ENCODE results near the gene COL4A2.

Gene COL4A2

DNA sequence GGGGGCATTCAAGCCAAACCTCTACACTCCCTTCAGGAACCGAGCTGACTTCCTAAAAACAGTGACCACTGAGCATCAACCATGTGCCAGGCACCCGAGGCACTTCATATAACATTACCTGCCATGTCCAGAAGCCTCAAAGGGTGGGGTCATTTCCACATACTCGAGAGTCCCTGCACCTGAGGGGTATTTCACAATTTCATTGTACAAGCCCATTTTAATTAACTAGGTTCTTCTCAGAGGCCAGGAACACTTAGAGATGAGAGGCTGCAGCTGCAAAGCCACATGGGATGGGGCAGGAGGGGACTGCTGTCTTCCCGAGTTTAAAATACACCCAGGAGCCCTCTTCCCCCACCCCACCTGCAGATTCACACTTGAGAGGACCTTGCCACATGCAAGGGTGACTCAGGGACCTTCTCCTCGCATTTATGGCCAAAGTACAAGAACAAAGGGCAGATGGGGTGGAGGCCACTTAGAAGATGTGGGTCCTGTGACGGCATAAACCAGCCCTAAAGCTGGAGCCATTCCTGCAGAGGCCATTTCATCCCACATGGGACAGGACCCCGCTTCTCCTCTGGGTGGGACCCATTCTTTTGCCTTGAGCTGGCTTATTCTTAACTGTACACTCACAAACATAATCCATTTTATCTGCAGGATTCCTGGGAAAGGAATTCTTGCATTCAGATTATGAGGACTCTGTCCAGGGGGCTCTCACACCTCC, 210.6 kb downstream of the COL4A2 start:
- Histone ChIP-seq H3K4me3 (no peak overlapping the region), H3K27ac (peak overlapping the region; percentile 58 to 92)
- TF ChIP-seq, protein P1, sequence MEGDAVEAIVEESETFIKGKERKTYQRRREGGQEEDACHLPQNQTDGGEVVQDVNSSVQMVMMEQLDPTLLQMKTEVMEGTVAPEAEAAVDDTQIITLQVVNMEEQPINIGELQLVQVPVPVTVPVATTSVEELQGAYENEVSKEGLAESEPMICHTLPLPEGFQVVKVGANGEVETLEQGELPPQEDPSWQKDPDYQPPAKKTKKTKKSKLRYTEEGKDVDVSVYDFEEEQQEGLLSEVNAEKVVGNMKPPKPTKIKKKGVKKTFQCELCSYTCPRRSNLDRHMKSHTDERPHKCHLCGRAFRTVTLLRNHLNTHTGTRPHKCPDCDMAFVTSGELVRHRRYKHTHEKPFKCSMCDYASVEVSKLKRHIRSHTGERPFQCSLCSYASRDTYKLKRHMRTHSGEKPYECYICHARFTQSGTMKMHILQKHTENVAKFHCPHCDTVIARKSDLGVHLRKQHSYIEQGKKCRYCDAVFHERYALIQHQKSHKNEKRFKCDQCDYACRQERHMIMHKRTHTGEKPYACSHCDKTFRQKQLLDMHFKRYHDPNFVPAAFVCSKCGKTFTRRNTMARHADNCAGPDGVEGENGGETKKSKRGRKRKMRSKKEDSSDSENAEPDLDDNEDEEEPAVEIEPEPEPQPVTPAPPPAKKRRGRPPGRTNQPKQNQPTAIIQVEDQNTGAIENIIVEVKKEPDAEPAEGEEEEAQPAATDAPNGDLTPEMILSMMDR (IDR thresholded peaks at IDR 0.05): no peak
- peak; percentile 76 for DNase-seq (ENCODE audit: low spot score)

DNA sequence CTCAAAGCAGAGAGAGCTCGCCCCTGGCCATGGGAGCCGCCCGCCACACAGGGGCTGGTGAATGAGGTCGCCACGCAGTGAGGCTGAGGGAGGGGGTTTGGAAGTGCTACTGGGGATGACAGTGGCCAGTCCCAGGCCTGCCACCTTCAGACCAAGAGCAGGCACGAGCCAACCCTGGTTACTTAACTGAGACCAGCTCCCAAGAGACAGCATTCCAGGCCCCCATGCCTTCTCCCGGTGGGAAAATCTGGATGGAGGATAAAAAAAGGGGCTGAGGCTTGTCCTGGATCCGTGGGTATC, 211.1 kb downstream of the COL4A2 start:
- peak overlapping the region; percentile 58 to 92 for H3K27ac ChIP-seq
- H3K4me3 ChIP-seq: no peak overlapping the region
- no peak for DNase-seq (ENCODE audit: low spot score)
- TF ChIP-seq, protein P1 (IDR thresholded peaks at IDR 0.05): no peak

DNA sequence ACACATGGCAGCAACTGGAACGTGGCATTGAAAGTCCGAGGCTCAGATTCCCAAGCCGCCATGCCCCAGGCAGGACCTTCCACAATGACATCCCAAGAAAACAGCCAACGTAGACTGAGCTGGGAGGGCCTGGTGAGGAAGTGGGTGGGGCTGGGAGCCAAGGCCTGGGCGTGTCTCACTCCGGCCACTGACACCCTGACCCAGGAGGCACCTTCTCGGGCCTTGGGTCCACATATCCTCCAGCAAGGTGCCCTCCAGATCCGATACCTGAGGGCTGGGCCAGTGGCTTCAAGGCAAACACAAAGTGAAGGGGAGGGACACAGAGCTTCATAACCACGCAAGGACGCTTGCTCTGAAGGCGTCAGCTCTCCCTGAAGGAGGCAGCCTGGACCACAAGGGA, 211.5 kb downstream of the COL4A2 start:
- H3K27ac ChIP-seq: peak overlapping the region; percentile 58 to 92
- DNase-seq (ENCODE audit: low spot score): no peak
- H3K4me3 ChIP-seq: no peak overlapping the region

DNA sequence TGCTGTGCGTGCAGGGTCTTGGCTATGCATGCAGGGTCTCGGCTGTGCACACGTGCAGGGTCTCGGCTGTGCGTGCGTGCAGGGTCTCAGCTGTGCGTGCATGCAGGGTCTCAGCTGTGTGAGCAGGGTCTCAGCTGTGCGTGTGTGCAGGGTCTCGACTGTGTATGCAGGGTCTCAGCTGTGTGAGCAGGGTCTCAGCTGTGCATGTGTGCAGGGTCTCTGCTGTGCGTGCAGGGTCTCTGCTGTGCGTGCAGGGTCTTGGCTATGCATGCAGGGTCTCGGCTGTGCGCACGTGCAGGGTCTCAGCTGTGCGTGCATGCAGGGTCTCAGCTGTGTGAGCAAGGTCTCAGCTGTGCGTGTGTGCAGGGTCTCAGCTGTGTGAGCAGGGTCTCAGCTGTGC, 212.0 kb downstream of the COL4A2 start:
- H3K27ac ChIP-seq: peak overlapping the region; percentile 88 to 92
- TF ChIP-seq, protein P1 (IDR thresholded peaks at IDR 0.05): no peak
- H3K4me3 ChIP-seq: no peak overlapping the region
- DNase-seq (ENCODE audit: low spot score): no peak

More for the DNA sequence above, 211.5 kb downstream of the COL4A2 start:
- TF ChIP-seq, protein P1 (IDR thresholded peaks at IDR 0.05): no peak

DNA sequence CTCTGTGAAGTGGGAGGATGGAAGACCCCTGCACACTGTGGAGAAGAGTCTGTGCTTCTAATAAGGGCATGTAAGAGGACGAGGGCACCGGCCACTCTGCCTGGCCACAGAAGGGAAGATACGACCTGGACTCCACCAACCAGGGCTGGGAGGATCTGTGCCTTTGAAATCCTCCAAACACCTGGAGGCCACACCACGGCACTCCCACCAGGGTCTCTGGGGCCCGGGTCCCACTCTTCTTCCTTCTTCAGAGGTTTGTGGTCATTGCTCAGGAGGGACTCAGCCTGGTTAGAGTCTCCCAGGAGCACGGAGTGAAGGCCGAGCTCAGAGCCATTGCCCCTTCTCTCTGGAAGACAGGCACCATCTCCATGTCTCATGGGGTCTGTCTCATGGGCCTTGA, 212.4 kb downstream of the COL4A2 start:
- TF ChIP-seq, protein P1 (IDR thresholded peaks at IDR 0.05): no peak
- no peak for DNase-seq (ENCODE audit: low spot score)
- Histone ChIP-seq H3K27ac (peak overlapping the region; percentile 88 to 92), H3K4me3 (no peak overlapping the region)

DNA sequence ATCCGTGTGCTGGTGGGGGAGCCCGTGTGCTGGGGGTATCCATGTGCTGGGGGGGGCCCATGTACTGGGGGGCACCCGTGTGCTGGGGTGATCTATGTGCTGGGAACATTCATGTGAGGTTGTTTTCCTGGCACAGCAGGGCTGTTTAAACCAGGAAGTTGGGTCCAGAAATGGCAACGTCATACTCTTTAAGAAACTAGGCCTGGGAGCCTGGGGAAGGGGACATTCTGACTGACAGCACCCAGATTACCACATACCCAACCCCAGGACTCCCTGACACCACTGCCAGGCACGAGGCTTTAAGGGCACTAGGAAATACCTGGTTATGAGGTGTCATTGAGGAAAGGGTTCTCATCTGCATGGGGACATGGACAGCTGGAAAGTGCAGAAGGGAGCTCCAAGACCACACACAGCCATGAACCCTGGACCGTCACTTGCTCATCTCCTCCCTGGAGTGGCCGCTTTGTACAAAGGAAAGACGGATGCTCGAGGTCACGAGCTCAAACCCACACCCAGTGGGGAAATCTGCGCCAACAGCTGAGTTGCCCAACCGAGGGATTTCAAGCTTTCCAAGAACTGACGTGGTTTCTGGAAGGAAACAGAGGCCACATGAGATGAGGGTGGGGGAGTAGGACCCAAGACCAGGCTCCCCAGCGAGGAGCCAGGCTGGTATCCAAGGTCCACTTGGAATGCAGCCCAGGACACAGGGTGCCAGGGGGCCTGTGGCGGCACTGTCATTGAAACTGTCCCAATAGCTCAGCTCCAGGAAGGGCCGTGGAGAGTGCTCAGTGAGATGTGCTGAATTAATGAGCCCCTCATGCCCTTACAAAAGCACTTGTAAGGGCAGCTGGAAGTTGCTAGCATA, 213.6 kb downstream of the COL4A2 start:
- H3K4me3 ChIP-seq: peak overlapping the region; percentile 19
- TF ChIP-seq, protein P1 (IDR thresholded peaks at IDR 0.05): no peak
- peak overlapping the region; percentile 88 to 92 for H3K27ac ChIP-seq
- peak; percentile 97 for DNase-seq (ENCODE audit: low spot score)

Measured in coronary artery (tissue), 2 donors.